ENCODE results near the gene FES.

The FES gene

DNA sequence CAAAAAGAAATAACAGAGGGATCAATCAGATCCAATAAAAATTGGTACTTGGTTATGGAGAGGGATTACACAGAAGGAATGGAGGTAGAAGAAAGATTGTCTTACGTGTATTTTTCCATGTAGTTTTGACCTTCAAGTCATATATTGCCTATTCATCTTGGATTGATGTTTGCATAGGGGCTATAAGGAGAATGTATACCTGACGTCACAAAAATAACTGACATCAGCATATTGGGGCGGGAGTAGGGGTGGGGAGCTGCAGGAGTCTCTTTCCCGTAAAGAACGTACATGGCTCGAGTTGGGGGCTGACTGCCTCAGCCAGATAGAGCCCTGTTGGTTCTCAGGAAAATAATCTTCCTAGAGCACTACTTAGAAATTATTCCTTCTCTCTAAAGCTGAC lies 21.8 kb upstream of the FES start:
- H3K4me3 ChIP-seq (ENCODE audit: extremely low read depth, insufficient read depth, low read length, poor library complexity, severe bottlenecking) = no peak overlapping the region
- H3K36me3 ChIP-seq (ENCODE audit: control insufficient read depth, insufficient read depth, low read length) = no peaks in the 10 kb centered on the region
- H3K4me1 ChIP-seq (ENCODE audit: control insufficient read depth, insufficient read depth, low read length, poor library complexity, severe bottlenecking) = peaks cover 18% of the 10 kb centered on the region
- no peaks in the 10 kb centered on the region for H3K9me3 ChIP-seq (ENCODE audit: control insufficient read depth, low read length)
- no peak overlapping the region for H3K27ac ChIP-seq (ENCODE audit: low read depth, low read length, severe bottlenecking)
- 97 to 98% methylated on average over 4 to 5 of the region's 6 CpGs for WGBS, 2 experiments (ENCODE audit: insufficient coverage in 2 of 2)

DNA sequence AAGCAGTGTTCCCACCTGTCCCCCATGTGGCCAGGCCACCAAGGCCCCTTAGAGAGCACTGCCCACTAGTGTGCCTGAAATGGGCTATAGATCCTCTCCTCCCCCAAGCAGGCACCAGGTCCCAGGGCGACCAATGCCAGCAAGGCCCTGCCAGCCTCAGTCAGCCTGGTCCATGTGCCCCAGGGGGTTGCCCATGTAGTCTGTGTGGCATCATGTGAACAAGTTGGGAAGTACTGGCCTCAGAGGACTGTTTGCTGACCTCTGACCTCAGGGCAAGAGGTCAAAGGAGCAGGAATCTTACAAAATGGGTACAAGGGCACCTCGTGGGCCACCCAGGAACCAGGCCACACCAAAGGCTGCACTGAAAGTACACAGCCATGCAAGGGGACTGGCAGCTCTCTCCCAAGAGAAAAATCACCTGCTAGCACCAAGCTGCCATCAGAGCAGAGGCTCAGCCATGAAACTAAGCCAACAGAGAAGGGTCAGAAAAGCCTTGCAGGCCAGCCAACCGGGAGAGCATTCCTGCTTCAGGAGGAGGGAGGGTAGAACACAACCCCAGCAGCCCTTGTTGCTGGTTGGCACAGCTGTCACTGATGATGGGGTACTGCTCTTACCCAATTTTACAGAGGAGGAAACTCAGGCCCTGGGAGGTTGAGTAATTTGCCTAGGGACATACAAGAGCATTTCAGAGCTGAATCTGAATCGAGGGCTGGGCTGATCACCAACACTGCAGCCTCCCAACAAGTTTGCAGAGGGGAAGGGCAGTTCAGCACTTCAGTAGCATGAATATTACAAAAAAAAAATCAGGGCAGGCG lies 21.1 kb upstream of the FES start:
- Histone ChIP-seq H3K9me3 (ENCODE audit: control insufficient read depth, low read length) (no peaks in the 10 kb centered on the region), H3K4me1 (ENCODE audit: control insufficient read depth, insufficient read depth, low read length, poor library complexity, severe bottlenecking) (peaks cover 25% of the 10 kb centered on the region), H3K27ac (ENCODE audit: low read depth, low read length, severe bottlenecking) (no peak overlapping the region), H3K4me3 (ENCODE audit: extremely low read depth, insufficient read depth, low read length, poor library complexity, severe bottlenecking) (no peak overlapping the region), H3K36me3 (ENCODE audit: control insufficient read depth, insufficient read depth, low read length) (no peaks in the 10 kb centered on the region)
- 83 to 87% methylated on average over 3 to 5 of the region's 5 CpGs for WGBS, 2 experiments (ENCODE audit: insufficient coverage in 2 of 2)

DNA sequence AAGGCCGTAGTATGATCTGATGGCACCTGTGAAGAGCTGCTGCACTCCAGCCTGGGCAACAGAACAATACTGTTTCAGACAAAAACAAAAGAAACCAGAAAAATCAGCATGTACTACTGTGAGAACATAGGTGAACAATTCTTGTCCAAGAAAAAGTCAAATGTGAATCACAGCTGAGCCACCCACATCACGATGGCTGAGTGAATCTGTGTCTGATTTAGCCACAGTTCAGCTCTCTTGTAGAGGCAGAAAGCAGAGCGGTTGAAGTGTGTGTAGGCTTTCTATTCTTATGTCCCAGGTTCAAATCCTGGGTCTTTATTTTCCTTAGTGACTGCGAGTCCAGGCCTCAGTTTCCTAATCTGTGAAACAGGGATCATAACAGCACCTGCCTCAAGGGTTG lies 20.3 kb upstream of the FES start:
- H3K27ac ChIP-seq (ENCODE audit: low read depth, low read length, severe bottlenecking) = no peak overlapping the region
- H3K36me3 ChIP-seq (ENCODE audit: control insufficient read depth, insufficient read depth, low read length) = no peaks in the 10 kb centered on the region
- peaks cover 33% of the 10 kb centered on the region for H3K4me1 ChIP-seq (ENCODE audit: control insufficient read depth, insufficient read depth, low read length, poor library complexity, severe bottlenecking)
- WGBS, 2 experiments (ENCODE audit: insufficient coverage in 2 of 2) = 92% methylated on average over 3 to 4 of the region's 4 CpGs
- H3K9me3 ChIP-seq (ENCODE audit: control insufficient read depth, low read length) = no peaks in the 10 kb centered on the region
- no peak overlapping the region for H3K4me3 ChIP-seq (ENCODE audit: extremely low read depth, insufficient read depth, low read length, poor library complexity, severe bottlenecking)

DNA sequence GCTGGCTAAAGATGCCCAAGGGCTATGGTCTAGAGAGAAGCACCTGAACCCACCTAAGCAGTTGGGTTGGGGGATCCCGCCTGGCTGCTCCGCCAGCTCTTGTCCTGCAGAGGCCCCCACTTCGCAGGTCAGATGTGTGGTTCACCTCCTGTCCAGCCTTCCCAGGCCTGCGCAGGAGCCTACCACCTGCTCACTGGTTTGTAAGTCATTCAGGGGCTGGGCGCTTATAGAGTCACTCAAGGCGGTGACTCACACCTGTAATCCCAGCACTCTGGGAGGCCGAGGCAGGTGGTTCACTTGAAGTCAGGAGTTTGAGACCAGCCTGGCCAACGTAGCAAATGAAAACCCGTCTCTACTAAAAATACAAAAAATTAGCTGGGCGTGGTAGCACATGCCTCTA lies 19.8 kb upstream of the FES start:
- Histone ChIP-seq H3K36me3 (ENCODE audit: control insufficient read depth, insufficient read depth, low read length) (no peaks in the 10 kb centered on the region), H3K4me1 (ENCODE audit: control insufficient read depth, insufficient read depth, low read length, poor library complexity, severe bottlenecking) (peaks cover 33% of the 10 kb centered on the region), H3K4me3 (ENCODE audit: extremely low read depth, insufficient read depth, low read length, poor library complexity, severe bottlenecking) (no peak overlapping the region), H3K27ac (ENCODE audit: low read depth, low read length, severe bottlenecking) (no peak overlapping the region), H3K9me3 (ENCODE audit: control insufficient read depth, low read length) (no peaks in the 10 kb centered on the region)
- 92 to 94% methylated on average over 8 to 10 of the region's 10 CpGs for WGBS, 2 experiments (ENCODE audit: insufficient coverage in 2 of 2)

DNA sequence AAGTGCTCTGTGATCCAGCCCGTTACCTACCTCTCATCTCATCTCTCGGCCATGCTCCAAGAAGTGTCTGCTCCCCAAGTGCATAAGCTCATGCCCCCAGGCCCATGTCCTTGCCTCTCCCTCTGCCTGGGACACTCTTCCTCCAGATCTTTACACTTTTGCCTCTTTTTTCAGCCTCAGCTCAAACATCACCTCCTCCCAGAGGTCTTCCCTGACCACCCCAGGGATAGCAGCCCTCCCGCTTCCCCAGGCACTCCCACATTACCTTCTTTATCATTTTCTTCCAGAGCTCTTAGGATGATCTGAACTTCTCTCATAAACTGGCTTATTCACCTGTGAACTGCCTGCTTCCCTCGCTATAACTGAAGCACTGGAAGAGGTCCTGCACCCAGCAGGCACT lies 18.6 kb upstream of the FES start:
- H3K4me3 ChIP-seq (ENCODE audit: extremely low read depth, insufficient read depth, low read length, poor library complexity, severe bottlenecking) = no peak overlapping the region
- no peak overlapping the region for H3K27ac ChIP-seq (ENCODE audit: low read depth, low read length, severe bottlenecking)
- 94 to 100% methylated on average over 3 of the region's 4 CpGs for WGBS, 2 experiments (ENCODE audit: insufficient coverage in 2 of 2)
- no peaks in the 10 kb centered on the region for H3K36me3 ChIP-seq (ENCODE audit: control insufficient read depth, insufficient read depth, low read length)
- no peaks in the 10 kb centered on the region for H3K9me3 ChIP-seq (ENCODE audit: control insufficient read depth, low read length)
- peaks cover 36% of the 10 kb centered on the region for H3K4me1 ChIP-seq (ENCODE audit: control insufficient read depth, insufficient read depth, low read length, poor library complexity, severe bottlenecking)

DNA sequence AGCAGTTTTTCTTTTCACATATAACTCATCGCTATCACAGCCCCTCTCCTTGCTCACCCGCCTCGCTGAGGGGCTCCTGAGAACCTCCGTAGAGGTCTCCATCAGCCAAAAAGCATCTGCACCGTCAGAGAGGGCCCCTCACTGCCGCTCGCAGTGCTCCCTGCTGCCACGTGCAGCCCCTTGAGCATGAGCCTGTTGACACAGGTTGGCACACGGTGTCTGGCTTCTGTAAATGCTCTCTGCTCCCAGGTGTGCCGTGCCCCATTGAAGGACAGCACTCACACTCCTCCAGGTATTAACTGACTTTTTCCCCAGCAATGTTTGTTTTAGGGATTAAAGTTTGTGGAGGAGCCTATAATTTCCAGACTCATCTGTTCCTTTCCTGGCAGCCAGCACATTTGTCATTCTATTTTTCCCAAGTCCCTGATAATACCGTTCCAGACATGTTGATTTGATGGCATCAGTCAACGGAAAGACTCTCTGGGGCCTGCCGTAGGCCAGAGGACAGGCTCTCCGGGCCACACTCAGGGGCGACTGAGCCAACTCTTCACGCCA lies 18.1 kb upstream of the FES start:
- peaks cover 32% of the 10 kb centered on the region for H3K4me1 ChIP-seq (ENCODE audit: control insufficient read depth, insufficient read depth, low read length, poor library complexity, severe bottlenecking)
- no peak overlapping the region for H3K4me3 ChIP-seq (ENCODE audit: extremely low read depth, insufficient read depth, low read length, poor library complexity, severe bottlenecking)
- H3K36me3 ChIP-seq (ENCODE audit: control insufficient read depth, insufficient read depth, low read length) = no peaks in the 10 kb centered on the region
- H3K9me3 ChIP-seq (ENCODE audit: control insufficient read depth, low read length) = no peaks in the 10 kb centered on the region
- 85 to 90% methylated on average over 14 to 15 of the region's 16 CpGs for WGBS, 2 experiments (ENCODE audit: insufficient coverage in 2 of 2)
- H3K27ac ChIP-seq (ENCODE audit: low read depth, low read length, severe bottlenecking) = no peak overlapping the region

DNA sequence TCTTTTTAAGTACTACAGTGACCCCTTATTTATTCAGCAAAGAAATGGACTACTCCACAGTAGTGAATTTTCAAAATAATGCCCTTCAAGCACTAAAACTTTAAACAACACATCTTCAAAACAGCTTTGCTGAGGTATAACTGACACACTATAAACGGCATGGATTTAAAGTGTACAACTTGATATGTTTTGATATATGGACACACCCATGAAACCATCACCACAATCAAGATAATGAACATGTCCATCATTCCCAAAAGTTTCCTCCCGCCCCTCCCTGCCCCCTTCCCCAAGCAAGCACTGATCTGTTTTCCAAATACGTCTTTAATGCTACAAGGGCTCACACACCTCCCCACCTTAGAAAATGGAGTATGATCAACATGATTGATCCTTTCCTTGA lies 17.5 kb upstream of the FES start:
- whole genome bisulfite sequencing, 2 experiments (ENCODE audit: insufficient coverage in 2 of 2) = 100% methylated on average over 1 to 2 of the region's 3 CpGs
- H3K9me3 ChIP-seq (ENCODE audit: control insufficient read depth, low read length) = no peaks in the 10 kb centered on the region
- no peak overlapping the region for H3K27ac ChIP-seq (ENCODE audit: low read depth, low read length, severe bottlenecking)
- no peaks in the 10 kb centered on the region for H3K36me3 ChIP-seq (ENCODE audit: control insufficient read depth, insufficient read depth, low read length)
- peaks cover 29% of the 10 kb centered on the region for H3K4me1 ChIP-seq (ENCODE audit: control insufficient read depth, insufficient read depth, low read length, poor library complexity, severe bottlenecking)
- no peak overlapping the region for H3K4me3 ChIP-seq (ENCODE audit: extremely low read depth, insufficient read depth, low read length, poor library complexity, severe bottlenecking)

DNA sequence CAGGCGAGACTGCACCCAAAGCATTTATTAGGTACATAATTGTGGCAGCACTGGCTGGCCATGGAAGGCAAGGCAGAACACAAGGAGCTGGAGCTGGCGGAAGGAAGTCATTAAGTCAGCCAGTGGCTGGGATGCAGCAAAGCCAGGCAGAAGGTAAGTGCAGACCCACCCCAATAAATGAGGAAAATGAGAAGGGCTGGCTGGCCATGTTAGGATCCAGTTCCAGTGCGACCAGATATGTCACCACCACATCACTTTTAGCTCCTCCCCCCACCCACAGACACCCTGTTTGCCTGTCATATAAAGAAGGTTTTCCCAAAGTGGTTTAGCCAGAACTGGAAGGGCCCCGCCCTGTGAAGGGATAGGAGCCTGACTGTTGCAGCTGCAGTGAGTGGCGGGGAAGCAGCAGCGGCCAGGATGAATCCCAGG lies 16.0 kb upstream of the FES start, which contains the start of gene FURIN:
Gene FURIN (plus strand): TSS at position 328 of the 429 bp plus-strand sequence. CDS start 7,153 bp downstream, outside the sequence.
- H3K27ac ChIP-seq (ENCODE audit: low read depth, low read length, severe bottlenecking) = peak within 1 kb of the TSS; percentile 94
- WGBS, 2 experiments (ENCODE audit: insufficient coverage in 2 of 2) = 94 to 95% methylated on average over 5 of the region's 6 CpGs
- no peak within 1 kb of the TSS for H3K4me3 ChIP-seq (ENCODE audit: extremely low read depth, insufficient read depth, low read length, poor library complexity, severe bottlenecking)
- H3K36me3 ChIP-seq (ENCODE audit: control insufficient read depth, insufficient read depth, low read length) = no peaks in the 10 kb centered on the region
- no peaks in the 10 kb centered on the region for H3K9me3 ChIP-seq (ENCODE audit: control insufficient read depth, low read length)
- peaks cover 35% of the 10 kb centered on the region for H3K4me1 ChIP-seq (ENCODE audit: control insufficient read depth, insufficient read depth, low read length, poor library complexity, severe bottlenecking)

DNA sequence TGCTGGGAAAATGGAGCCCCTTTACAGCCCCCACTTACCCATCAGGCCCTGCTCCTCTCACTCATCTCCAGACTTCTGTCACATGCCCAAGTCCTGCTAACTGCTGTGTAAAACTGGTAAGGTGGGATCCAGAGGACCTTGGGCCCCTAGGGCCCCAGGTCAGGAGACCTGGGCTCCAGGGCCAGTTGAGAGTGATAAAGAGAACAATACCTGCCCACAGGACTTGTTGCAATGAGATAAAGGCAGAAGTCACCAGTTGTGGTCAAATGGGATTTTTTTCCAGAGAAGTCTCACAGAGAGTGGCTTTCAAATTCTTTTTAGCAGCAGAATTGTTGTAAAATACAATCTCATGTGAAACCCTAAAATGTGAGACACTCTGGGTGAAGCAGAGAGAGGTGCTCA lies 15.2 kb upstream of the FES start:
- Histone ChIP-seq H3K36me3 (ENCODE audit: control insufficient read depth, insufficient read depth, low read length) (no peaks in the 10 kb centered on the region), H3K4me3 (ENCODE audit: extremely low read depth, insufficient read depth, low read length, poor library complexity, severe bottlenecking) (no peak overlapping the region)

DNA sequence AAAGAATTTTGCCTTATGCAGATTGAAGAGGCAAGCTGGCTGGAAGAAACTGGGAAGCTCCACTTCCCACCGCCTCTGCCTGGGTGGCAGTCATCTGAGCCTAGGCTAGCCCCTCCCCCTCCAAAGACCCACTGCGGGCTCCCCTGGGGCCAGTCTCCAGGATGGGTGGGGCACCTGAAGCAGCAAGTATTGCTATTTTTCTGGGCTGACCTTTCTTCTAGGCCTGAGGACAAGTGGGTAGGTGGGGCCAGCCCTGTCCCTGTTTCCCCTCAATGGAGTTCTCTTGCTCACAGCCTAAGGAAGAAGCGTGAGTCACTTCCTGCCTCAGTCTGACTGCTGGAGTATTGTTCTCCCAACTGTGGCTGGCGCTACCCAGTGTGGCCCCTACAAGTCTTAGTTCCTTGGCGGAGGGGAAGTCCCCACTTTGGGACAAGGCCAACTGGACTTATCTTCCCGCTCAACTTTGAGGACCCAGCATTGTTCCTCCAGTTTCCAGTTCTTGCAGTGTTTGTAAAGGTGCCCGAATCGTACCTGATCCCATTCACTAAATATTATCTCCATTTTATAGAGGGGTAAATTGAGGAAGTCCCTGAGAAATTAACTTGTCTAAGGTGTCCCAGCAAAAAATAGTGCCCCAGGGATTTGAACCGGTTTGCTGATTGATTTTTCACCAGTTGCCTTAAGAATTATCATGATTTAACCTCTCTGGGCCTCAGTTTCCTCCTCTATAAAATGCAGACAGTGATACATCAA lies 14.5 kb upstream of the FES start:
- Histone ChIP-seq H3K4me1 (ENCODE audit: control insufficient read depth, insufficient read depth, low read length, poor library complexity, severe bottlenecking) (peaks cover 47% of the 10 kb centered on the region), H3K9me3 (ENCODE audit: control insufficient read depth, low read length) (no peaks in the 10 kb centered on the region), H3K36me3 (ENCODE audit: control insufficient read depth, insufficient read depth, low read length) (no peaks in the 10 kb centered on the region), H3K27ac (ENCODE audit: low read depth, low read length, severe bottlenecking) (peak overlapping the region; percentile 94), H3K4me3 (ENCODE audit: extremely low read depth, insufficient read depth, low read length, poor library complexity, severe bottlenecking) (peak overlapping the region; percentile 68)
- WGBS, 2 experiments (ENCODE audit: insufficient coverage in 2 of 2) = 43 to 46% methylated on average over 5 of the region's 9 CpGs

More for the DNA sequence above, 15.2 kb upstream of the FES start:
- Histone ChIP-seq H3K4me1 (ENCODE audit: control insufficient read depth, insufficient read depth, low read length, poor library complexity, severe bottlenecking) (peaks cover 43% of the 10 kb centered on the region), H3K9me3 (ENCODE audit: control insufficient read depth, low read length) (no peaks in the 10 kb centered on the region), H3K27ac (ENCODE audit: low read depth, low read length, severe bottlenecking) (peak overlapping the region; percentile 94)

Data from mesodermal cell (in vitro differentiated cells).